AG10803 (cell line): ENCODE results near the gene SMIM11.

ENCODE experiments used
- DNase-seq: peaks from one replicate; pipeline ENCODE4 v3.0.0; 2010; ENCODE audit warnings: low read depth
- H3K4me3 ChIP-seq: 2 replicates; pipeline ENCODE4 v1.5.1; 2011; ENCODE audit warnings: mild to moderate bottlenecking, low read length, control low read depth
- CTCF ChIP-seq: conservative IDR thresholded peaks from 2 replicates; pipeline ENCODE4 v1.5.1; 2011; ENCODE audit warnings: mild to moderate bottlenecking, low read length, control low read depth, inconsistent platforms

SMIM11 gene

DNA sequence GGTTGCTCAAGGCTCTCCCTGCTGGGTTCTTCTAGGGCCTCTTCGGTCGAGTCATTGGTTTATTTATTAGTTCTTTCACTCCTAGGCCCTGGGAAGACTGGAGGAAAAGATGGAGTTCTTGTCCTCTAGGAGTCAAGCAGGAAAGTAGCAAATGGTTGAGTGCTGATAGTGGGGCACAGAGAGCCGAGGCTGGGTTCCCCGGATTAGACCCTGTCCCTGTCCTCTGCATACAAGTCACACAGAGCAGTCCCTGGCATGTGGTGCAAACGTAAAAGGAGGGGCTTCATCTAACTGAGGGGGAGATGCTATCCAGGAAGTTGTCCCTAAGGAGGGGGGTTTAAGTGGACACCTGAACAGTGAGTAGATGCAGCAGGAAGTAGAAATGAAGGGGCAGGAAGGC, 30.7 kb upstream of the SMIM11 start:
- no peak for TF ChIP-seq CTCF
- no peak for DNase-seq

GRCh38 chr21:34345091-34345871, 30.0 kb upstream of the SMIM11 start:
- no peak overlapping the region for H3K4me3 ChIP-seq
- peak; percentile 39 for DNase-seq
- no peak for TF ChIP-seq CTCF

More for the DNA sequence above, 30.7 kb upstream of the SMIM11 start:
- no peak overlapping the region for H3K4me3 ChIP-seq

DNA sequence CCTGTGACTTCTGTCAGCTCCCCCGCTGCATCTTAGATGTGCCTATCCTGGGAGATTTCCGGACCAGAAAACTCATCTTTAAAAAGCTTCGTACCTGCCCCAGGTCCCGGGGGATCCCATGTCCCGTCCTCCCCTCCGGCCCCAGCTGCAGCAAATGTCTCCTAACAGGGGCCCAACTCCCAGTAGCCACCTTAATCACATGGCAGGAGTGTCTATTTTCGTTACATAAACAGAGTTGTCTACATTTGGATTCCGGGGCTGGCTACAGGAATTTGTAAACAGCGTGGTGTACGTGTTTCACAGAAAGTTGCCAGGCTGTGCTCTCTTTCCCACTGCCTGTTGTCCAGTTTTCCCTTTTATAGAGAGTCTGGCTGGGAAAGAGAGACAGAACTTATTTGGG, 29.4 kb upstream of the SMIM11 start:
- no peak for TF ChIP-seq CTCF
- no peak overlapping the region for H3K4me3 ChIP-seq
- peak; percentile 42 for DNase-seq

DNA sequence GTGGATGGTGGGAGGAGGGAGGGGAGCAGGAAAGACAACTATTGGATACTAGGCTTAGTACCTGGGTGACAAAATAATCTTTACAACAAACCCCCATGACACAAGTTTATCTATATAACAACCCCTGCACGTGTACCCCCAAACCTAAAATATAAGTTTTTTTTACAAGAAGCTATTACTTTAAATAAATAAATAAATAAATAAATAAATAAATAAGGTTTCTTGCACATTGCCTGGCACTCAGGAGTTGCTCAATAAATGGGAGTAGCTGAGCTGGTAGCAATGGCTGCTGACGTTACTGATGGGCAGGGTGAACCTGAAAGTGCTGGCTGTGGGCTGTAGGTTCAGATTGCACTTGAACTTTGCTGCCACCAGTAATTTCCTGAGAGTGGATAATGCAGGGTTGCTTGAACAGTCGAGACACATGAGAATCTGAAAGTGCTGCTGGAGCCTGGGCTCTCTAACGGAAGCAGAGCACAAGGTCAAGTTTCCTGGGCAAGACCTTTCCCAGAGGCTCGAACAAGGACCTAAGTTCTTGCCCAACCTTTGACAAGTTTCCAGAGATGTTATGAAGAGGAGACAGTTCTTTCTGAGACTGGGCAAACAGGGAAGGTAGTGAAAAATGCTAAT, 26.3 kb upstream of the SMIM11 start:
- DNase-seq = no peak
- no peak for TF ChIP-seq CTCF
- no peak overlapping the region for H3K4me3 ChIP-seq

DNA sequence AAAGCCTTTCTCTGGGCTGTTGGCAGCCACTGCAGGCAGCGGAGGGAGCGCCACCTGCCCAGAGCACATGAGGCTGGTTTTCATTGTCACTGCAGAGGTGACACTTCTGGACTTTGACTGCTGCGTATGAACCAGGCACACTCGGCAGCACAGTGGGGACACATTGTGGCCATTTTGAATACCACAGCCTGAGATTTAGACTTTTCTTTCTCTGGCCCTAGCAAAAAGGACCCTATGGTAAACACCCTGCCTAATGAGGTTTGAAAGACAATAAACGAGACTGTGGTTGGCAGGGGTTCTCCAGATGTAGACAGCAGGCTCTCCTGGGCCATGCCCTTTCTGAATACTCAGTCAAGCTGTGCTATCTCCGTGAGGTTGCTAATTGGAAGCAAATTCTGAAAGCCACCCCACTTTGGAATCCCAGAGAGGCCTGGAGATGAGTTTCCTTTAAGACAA, 23.5 kb upstream of the SMIM11 start:
- peak; percentile 73 for TF ChIP-seq CTCF
- H3K4me3 ChIP-seq = no peak overlapping the region
- peak; percentile 16 for DNase-seq

- no peak for DNase-seq
- H3K4me3 ChIP-seq = no peak overlapping the region
- no peak for TF ChIP-seq CTCF
Observed at GRCh38 chr21:34352556-34352955, 22.8 kb upstream of the SMIM11 start.

- no peak overlapping the region for H3K4me3 ChIP-seq
- no peak for DNase-seq
- no peak for TF ChIP-seq CTCF
Observed at GRCh38 chr21:34353182-34353581, 22.1 kb upstream of the SMIM11 start.
